K562 treated with DMSO at 1 percent for 4 hours (cell line): ENCODE data around the gene IMMP2L. TPM values are rescaled to one million over a fixed set of nuclear protein-coding genes. Genes with fewer than 3 reads are reported as not detected.

Source experiments
- total RNA-seq: library from RNA; unstranded; fragments of 300-600 nt; gene quantifications from 2 replicates; pipeline ENCODE4 v1.2.3, GENCODE V29; 2022; ENCODE audit not compliant: insufficient read depth

The IMMP2L gene
- total RNA-seq, result 24.5 and 25.8 TPM in 2 replicates

GRCh38 chr7:111561904-111562732 lies at the start of gene IMMP2L:
Gene IMMP2L (minus strand): TSS chr7:111562492.

GRCh38 chr7:111090846-111091245 lies 471.4 kb downstream of the IMMP2L start, which contains the start of gene LRRN3:
Gene LRRN3 (plus strand): TSS chr7:111091127. CDS start chr7:111122773, 31,646 bp downstream.

